Measurements from ENCODE around the gene S100Z.

S100Z gene

GRCh38 chr5:76956033-76956432 lies 106.2 kb downstream of the S100Z start:
- Mint-ChIP-seq H3K27me3 (ENCODE audit: low read depth) (peaks cover 69% of the 10 kb centered on the region), H3K36me3 (ENCODE audit: low read depth) (no peaks in the 10 kb centered on the region), H3K4me3 (no peak overlapping the region), H3K9me3 (peaks cover 2% of the 10 kb centered on the region), H3K27ac (no peak overlapping the region), H3K4me1 (no peaks in the 10 kb centered on the region)
- TF ChIP-seq CTCF (IDR thresholded peaks at IDR 0.05; ENCODE audit: unreplicated experiment in 3 of 3) = no peak

GRCh38 chr5:76958991-76959767 lies 109.4 kb downstream of the S100Z start:
- H3K4me3 Mint-ChIP-seq = no peak overlapping the region
- peaks cover 44% of the 10 kb centered on the region for H3K27me3 Mint-ChIP-seq (ENCODE audit: low read depth)
- TF ChIP-seq CTCF (IDR thresholded peaks at IDR 0.05; ENCODE audit: unreplicated experiment in 3 of 3) = no peak
- H3K4me1 Mint-ChIP-seq = no peaks in the 10 kb centered on the region
- H3K36me3 Mint-ChIP-seq (ENCODE audit: low read depth) = no peaks in the 10 kb centered on the region
- peaks cover 2% of the 10 kb centered on the region for H3K9me3 Mint-ChIP-seq
- no peak overlapping the region for H3K27ac Mint-ChIP-seq

DNA sequence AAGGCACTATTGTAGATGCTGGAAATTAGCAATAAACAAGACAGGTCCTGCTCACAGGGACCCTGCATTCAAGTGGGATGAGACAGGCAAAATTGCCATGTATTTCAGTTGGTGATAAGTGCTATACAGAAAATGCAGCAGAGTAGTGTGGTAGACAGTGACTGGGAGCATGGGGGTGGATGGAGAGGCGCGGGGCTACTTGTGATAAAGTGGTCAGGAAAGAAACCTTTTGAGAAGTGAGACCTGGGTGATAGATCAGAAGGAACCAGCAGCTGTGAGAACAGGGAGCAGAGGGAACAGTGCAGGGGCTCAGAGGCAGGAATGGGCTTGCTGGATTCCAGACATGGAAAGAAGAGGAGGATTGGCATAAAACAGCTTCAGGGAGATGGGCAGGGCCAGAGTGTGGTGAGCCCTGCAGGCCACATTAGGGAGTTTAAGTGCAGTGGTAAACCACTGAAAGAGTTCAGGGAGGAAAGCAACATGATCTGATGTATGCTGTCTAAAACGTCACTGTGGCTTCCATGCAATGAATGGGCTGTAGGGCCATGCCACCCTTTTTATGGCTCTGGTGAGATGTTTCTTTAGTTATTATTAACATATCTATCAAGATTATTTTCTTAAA lies 110.3 kb downstream of the S100Z start:
- H3K9me3 Mint-ChIP-seq = peaks cover 2% of the 10 kb centered on the region
- peaks cover 34% of the 10 kb centered on the region for H3K27me3 Mint-ChIP-seq (ENCODE audit: low read depth)
- no peaks in the 10 kb centered on the region for H3K4me1 Mint-ChIP-seq
- TF ChIP-seq CTCF (IDR thresholded peaks at IDR 0.05; ENCODE audit: unreplicated experiment in 3 of 3) = no peak
- H3K36me3 Mint-ChIP-seq (ENCODE audit: low read depth) = no peaks in the 10 kb centered on the region
- H3K27ac Mint-ChIP-seq = no peak overlapping the region
- no peak overlapping the region for H3K4me3 Mint-ChIP-seq

DNA sequence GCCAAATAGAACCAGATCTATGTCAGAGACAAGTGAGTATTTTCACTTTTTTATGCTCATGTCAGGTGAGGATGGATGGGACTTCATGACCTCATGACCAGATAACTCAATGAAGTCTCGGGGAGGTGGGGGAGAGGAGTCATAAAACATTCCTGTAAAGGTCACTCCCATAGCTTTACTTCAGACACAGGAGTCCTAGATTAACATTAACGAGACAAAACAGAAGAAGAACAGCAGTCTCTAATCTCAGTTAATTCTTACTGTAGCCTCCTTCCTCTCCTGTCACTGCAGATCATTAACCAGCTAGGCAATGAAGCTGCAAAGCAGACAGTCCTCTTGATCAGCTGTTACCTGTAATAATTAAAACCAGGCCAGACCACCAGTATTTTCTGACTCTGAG lies 114.2 kb downstream of the S100Z start:
- H3K4me1 Mint-ChIP-seq = no peaks in the 10 kb centered on the region
- no peaks in the 10 kb centered on the region for H3K9me3 Mint-ChIP-seq
- H3K27ac Mint-ChIP-seq = peak overlapping the region; percentile 5 to 43 (median 25)
- H3K27me3 Mint-ChIP-seq (ENCODE audit: low read depth) = peaks cover 16% of the 10 kb centered on the region
- no peak overlapping the region for H3K4me3 Mint-ChIP-seq
- no peaks in the 10 kb centered on the region for H3K36me3 Mint-ChIP-seq (ENCODE audit: low read depth)
- no peak for TF ChIP-seq CTCF (IDR thresholded peaks at IDR 0.05; ENCODE audit: unreplicated experiment in 3 of 3)
